H1 (cell line): Measurements from ENCODE around the gene CELF4.

Source experiments
- CTCF ChIP-seq, 3 experiments: IDR thresholded peaks; 1 replicate in 2 of 3; 2 replicates in 1 of 3; pipeline versions ENCODE4 v1.5.1 to v1.6.1; 2011; ENCODE audit warnings: low read length in 3 of 3, mild to moderate bottlenecking in 3 of 3, inconsistent platforms in 2 of 3, low read depth in 1 of 3, moderate library complexity in 1 of 3; ENCODE audit not compliant: insufficient read depth in 1 of 3; ENCODE audit errors: control extremely low read depth in 1 of 3
- EZH2 ChIP-seq: fragments of 200-600 bp; sonication (generic); IDR thresholded peaks from 2 replicates; pipeline ENCODE4 v1.7.1; 2012; ENCODE audit warnings: low read depth, mild to moderate bottlenecking, moderate library complexity, low read length, inconsistent platforms; ENCODE audit not compliant: severe bottlenecking
- GTF2F1 ChIP-seq: IDR thresholded peaks from 2 replicates; pipeline ENCODE4 v1.6.1; 2012; ENCODE audit warnings: low read depth, low read length, improper control_type of control experiment, borderline replicate concordance
- JUND ChIP-seq: IDR thresholded peaks from 2 replicates; pipeline ENCODE4 v1.6.1; 2011; ENCODE audit warnings: mild to moderate bottlenecking, improper control_type of control experiment, low read length
- POLR2A ChIP-seq, 2 experiments: IDR thresholded peaks; 1 replicate in 1 of 2; 2 replicates in 1 of 2; pipeline ENCODE4 v1.6.1; 2011; ENCODE audit warnings: low read depth in 2 of 2, low read length in 2 of 2, mild to moderate bottlenecking in 2 of 2; ENCODE audit errors: control extremely low read depth in 1 of 2
- SP2 ChIP-seq: IDR thresholded peaks from 2 replicates; pipeline ENCODE4 v1.6.1; 2012; ENCODE audit warnings: mild to moderate bottlenecking, low read length, inconsistent platforms
- YY1 ChIP-seq: IDR thresholded peaks from 2 replicates; pipeline ENCODE4 v1.6.1; 2011; ENCODE audit warnings: low read depth, mild to moderate bottlenecking, low read length

- TF ChIP-seq JUND, result no peak
- no peak for TF ChIP-seq CTCF (IDR thresholded peaks at IDR 0.05; ENCODE audit: control extremely low read depth in 1 of 3, insufficient read depth in 1 of 3, low read depth in 1 of 3, low read length in 3 of 3)
- no peak for TF ChIP-seq EZH2
- TF ChIP-seq SP2, result no peak
- TF ChIP-seq YY1, result no peak
- TF ChIP-seq GTF2F1, result no peak
- no peak for TF ChIP-seq POLR2A (IDR thresholded peaks at IDR 0.05; ENCODE audit: control extremely low read depth in 1 of 2, low read depth in 2 of 2, low read length in 2 of 2)
These were observed 135.8 kb downstream of the CELF4 start for GRCh38 chr18:37429791-37430190.
